Measurements from ENCODE around the gene ZSCAN32. TPM values are rescaled to one million over a fixed set of nuclear protein-coding genes. Genes with fewer than 3 reads are reported as not detected.

ZSCAN32 gene
- polyA plus RNA-seq, 1 of the 3 experiments (the other 2 are of a cell fraction): 10.8 TPM

- no peak; the same call in 1 of the 2 replicates for TF ChIP-seq RAD21 (IDR thresholded peaks at IDR 0.05; ENCODE audit: low read length)
These were observed at the start of gene ZSCAN32, which contains the start of gene ZNF174 (continued) for GRCh38 chr16:3400779-3401688.

- POLR2A ChIA-PET: interaction anchor here (1.2 to 1.9 kb wide), 6 partner anchors 10 to 139 kb away, joined by 3 to 14 read pairs (median 4); partner anchors contain the start of genes CLUAP1, ZNF174 and ZSCAN32
- Histone ChIP-seq H3K27ac (ENCODE audit: low read depth in 2 of 2, low read length in 1 of 2) (peak overlapping the region; percentile 58 to 83), H3K4me1 (ENCODE audit: control insufficient read depth in 1 of 2, insufficient read depth in 2 of 2, low read depth in 1 of 2, low read length in 1 of 2) (peaks cover 0 to 3% of the 10 kb centered on the region in 2 experiments; a peak in 1 of 4 replicates), H4K20me1 (ENCODE audit: insufficient read depth) (peaks cover 6% of the 10 kb centered on the region; the same call in 1 of the 2 replicates), H3K4me2 (peak overlapping the region; percentile 71), H3K9ac (peak overlapping the region; percentile 79), H3K27me3 (ENCODE audit: insufficient read depth) (no peaks in the 10 kb centered on the region), H3K79me2 (ENCODE audit: insufficient read depth) (peaks cover 86% of the 10 kb centered on the region), H3K4me3 (ENCODE audit: low read depth in 2 of 2, low read length in 1 of 2) (peak overlapping the region; percentile 66 to 68), H2AFZ (ENCODE audit: low read depth) (no peak overlapping the region; the same call in 1 of the 2 replicates), H3K9me3 (no peaks in the 10 kb centered on the region), H3K9me2 (no peaks in the 10 kb centered on the region), H3K36me3 (replicated peaks in 1 of 2; ENCODE audit: control insufficient read depth in 1 of 2, insufficient read depth in 2 of 2, low read length in 1 of 2) (peaks cover 15 to 21% of the 10 kb centered on the region in 2 experiments), H3F3A (replicated peaks; ENCODE audit: insufficient read depth) (no peaks in the 10 kb centered on the region)
- CTCF ChIA-PET: interaction anchor here (1.3 kb wide), 1 partner anchor 13 kb away, joined by 3 read pairs; no protein-coding TSS in a partner anchor
- DNase-seq: peak; percentile 51
- 21% methylated on average over 9 of the region's 10 CpGs for WGBS (ENCODE audit: low lambda C conversion rate)
- TF ChIP-seq FOXM1 (IDR thresholded peaks at IDR 0.05; ENCODE audit: low read depth): no peak
- peak; percentile 13 for TF ChIP-seq CHD2 (IDR thresholded peaks at IDR 0.05; ENCODE audit: low read length, partially characterized antibody)
- peak; percentile 53; the same call in 1 of the 2 replicates for TF ChIP-seq POLR2AphosphoS5 (IDR thresholded peaks at IDR 0.05; ENCODE audit: low read depth, low read length)
These were observed 43.2 kb upstream of the ZSCAN32 start for GRCh38 chr16:3444032-3444388.

- CTCF ChIA-PET: interaction anchor here (1.3 kb wide), 1 partner anchor 14 kb away, joined by 3 read pairs; no protein-coding TSS in a partner anchor
- TF ChIP-seq MAX (IDR thresholded peaks at IDR 0.05; ENCODE audit: low read depth): peak; percentile 66
- no peak for TF ChIP-seq EP300 (IDR thresholded peaks at IDR 0.05; ENCODE audit: borderline replicate concordance in 1 of 2, low read depth in 1 of 2, low read length in 1 of 2)
- peak; percentile 49 for TF ChIP-seq CHD2 (IDR thresholded peaks at IDR 0.05; ENCODE audit: low read length, partially characterized antibody)
- no peak for TF ChIP-seq EZH2phosphoT487 (IDR thresholded peaks at IDR 0.05; ENCODE audit: borderline replicate concordance, low read depth)
- peak; percentile 33; the same call in 1 of the 2 replicates for TF ChIP-seq YY1 (IDR thresholded peaks at IDR 0.05; ENCODE audit: low read depth)
- peak; percentile 35; the same call in 1 of the 2 replicates for TF ChIP-seq TAF1 (IDR thresholded peaks at IDR 0.05; ENCODE audit: borderline replicate concordance, low read depth, low read length)
- no peak for TF ChIP-seq FOXJ3 (CRISPR knock-in tag; IDR thresholded peaks at IDR 0.05)
- no peak for TF ChIP-seq RCOR1 (IDR thresholded peaks at IDR 0.05; ENCODE audit: low read length)
- peak; percentile 17; the same call in 1 of the 2 replicates for TF ChIP-seq POLR2AphosphoS5 (IDR thresholded peaks at IDR 0.05; ENCODE audit: low read depth, low read length)
- no peak for TF ChIP-seq REST (IDR thresholded peaks at IDR 0.05; ENCODE audit: low read depth, low read length)
- TF ChIP-seq USF1 (IDR thresholded peaks at IDR 0.05; ENCODE audit: borderline replicate concordance, low read depth): no peak
- TF ChIP-seq GABPA (IDR thresholded peaks at IDR 0.05; ENCODE audit: low read depth): peak; percentile 83
These were observed 42.6 kb upstream of the ZSCAN32 start, which contains the start of the genes NAA60 and ZNF597 for GRCh38 chr16:3443108-3444031. TSS of gene NAA60 (plus strand) at chr16:3443680. CDS start at chr16:3476228, 32,548 bp downstream. TSS of gene ZNF597 (minus strand) at chr16:3443504. CDS start at chr16:3443153, 351 bp downstream.

More at GRCh38 chr16:3443108-3444031, 42.6 kb upstream of the ZSCAN32 start, which contains the start of the genes NAA60 and ZNF597:
- no peaks in the 10 kb centered on the region for H3K27me3 ChIP-seq (ENCODE audit: insufficient read depth)
- H3K4me3 ChIP-seq (ENCODE audit: low read depth in 2 of 2, low read length in 1 of 2): peak within 1 kb of the TSS; percentile 66 to 68
- H3K9me2 ChIP-seq: no peaks in the 10 kb centered on the region
- H3F3A ChIP-seq (replicated peaks; ENCODE audit: insufficient read depth): no peaks in the 10 kb centered on the region
- no peaks in the 10 kb centered on the region for H3K9me3 ChIP-seq
- peak within 1 kb of the TSS; percentile 79 for H3K9ac ChIP-seq
- H3K4me2 ChIP-seq: peak within 1 kb of the TSS; percentile 77
- H2AFZ ChIP-seq (ENCODE audit: low read depth): no peak within 1 kb of the TSS; the same call in none of the 2 replicates
- POLR2A ChIA-PET: interaction anchor here (0.6 to 1.9 kb wide), 8 partner anchors 10 to 161 kb away, joined by 3 to 14 read pairs (median 4); partner anchors contain the start of genes CLUAP1, ZNF174 and ZSCAN32
- peaks cover 90% of the 10 kb centered on the region for H3K79me2 ChIP-seq (ENCODE audit: insufficient read depth)
- WGBS (ENCODE audit: low lambda C conversion rate): 49% methylated on average over 43 of the region's 61 CpGs
- peaks cover 6% of the 10 kb centered on the region; the same call in 1 of the 2 replicates for H4K20me1 ChIP-seq (ENCODE audit: insufficient read depth)
- peaks cover 0 to 3% of the 10 kb centered on the region in 2 experiments; a peak in 1 of 4 replicates for H3K4me1 ChIP-seq (ENCODE audit: control insufficient read depth in 1 of 2, insufficient read depth in 2 of 2, low read depth in 1 of 2, low read length in 1 of 2)
- DNase-seq: peak; percentile 85
- H3K27ac ChIP-seq (ENCODE audit: low read depth in 2 of 2, low read length in 1 of 2): peak within 1 kb of the TSS; percentile 58 to 83
- H3K36me3 ChIP-seq (replicated peaks in 1 of 2; ENCODE audit: control insufficient read depth in 1 of 2, insufficient read depth in 2 of 2, low read length in 1 of 2): peaks cover 15 to 16% of the 10 kb centered on the region in 2 experiments

All from SK-N-SH (cell line).